ENCODE results near the gene PTPA.

PTPA gene

DNA sequence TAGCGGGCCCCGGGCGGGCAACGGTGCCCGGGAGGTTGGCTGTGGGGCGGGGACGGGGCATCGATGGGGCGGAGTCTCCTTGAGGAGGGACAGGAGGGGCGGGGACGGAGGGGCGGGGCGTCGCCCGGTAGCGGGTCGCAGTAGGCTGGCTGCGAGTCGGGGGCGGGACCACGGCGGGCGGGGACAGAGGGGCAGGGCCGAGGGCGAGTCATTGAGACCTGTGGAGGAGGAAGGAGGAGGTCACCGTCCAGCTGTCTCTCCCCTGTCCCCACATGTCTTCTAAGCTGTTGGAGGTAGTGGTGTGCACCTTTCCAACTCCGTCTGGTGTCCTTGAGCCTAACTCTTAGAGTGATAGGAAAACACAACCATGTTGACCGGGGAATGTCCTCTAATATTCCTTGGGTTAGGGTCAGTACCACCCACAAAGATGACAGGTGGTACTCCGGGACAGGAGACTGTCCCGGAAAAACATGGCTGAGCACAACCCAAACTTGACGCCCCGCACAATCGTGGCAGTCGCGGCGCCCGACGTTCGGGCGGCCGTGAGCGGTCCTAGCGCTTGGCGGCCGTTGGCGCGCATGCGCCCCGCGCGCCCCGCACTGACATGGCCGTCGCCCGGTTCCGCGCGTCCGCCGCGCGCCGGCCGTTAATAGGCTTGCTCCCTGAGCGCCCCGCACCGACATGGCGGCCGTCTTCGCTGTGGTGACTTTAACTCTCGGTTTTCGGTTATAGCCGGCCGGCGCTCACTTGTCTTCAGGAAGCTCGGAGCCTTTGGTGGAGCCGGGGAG, at the start of gene PTPA, which contains the start of gene CRAT:
Gene PTPA (plus strand): TSS at position 676 of the 788 bp plus-strand sequence. CDS start 186 bp downstream, outside the sequence.
Gene CRAT (minus strand): TSS at position 54 of the 788 bp plus-strand sequence. CDS start 284 bp downstream, outside the sequence.
- DNase-seq = peak; percentile 96

DNA sequence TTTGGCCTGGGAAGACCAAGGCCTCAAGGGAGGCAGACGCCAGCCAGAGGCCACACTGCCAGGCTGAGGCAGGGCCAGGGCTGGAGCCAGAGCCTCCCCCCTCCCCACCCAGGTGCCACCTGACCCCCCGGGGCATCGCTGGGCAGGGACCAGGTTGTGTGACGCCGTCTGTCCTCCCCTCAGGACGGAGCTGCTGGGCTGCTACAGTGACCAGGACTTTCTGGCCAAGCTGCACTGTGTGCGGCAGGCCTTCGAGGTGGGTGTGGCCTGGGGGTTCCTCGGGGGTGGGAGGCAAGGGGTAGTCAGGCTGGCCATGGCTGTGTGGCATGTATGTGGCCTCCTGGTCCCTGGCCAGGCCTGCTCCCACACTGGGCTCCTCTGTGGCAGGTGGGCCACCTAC, 48.2 kb upstream of the PTPA start:
- DNase-seq = no peak

DNA sequence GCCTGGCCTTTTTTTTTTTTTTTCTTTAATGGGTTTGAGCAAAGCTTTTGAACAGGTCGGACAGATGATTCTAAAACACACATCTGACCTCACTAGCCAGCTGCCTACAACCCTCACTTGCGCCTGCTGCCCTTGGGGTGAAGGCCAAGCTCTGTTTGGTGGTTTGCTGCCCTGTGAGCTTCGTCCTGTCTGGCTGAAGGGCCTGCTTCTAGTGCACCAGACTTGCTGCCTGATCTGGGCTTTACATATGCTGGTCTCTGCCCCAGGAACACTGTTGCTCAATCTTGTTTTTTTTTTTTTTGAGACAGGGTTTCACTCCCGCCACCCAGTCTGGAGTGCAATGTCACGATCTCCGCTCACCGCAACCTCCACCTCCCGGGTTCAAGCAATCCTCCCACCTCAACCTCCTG, 46.7 kb upstream of the PTPA start:
- DNase-seq = no peak

DNA sequence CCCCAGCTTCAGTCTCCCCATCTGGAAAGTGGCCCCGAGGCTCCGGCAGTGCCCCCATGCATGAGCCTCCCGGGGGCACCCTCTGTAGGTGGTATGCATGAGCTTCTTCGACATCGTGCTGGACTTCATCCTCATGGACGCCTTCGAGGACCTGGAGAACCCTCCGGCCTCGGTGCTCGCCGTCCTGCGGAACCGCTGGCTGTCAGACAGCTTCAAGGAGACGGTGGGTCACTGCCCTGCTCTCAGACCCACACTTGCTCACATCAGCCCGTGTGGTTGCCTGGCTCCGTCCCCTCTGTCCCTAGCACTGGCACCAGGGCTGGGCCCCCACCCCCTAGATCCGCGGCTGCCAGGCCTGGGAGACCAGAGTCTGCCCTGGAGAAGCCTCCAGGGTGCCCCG, 43.1 kb upstream of the PTPA start:
- no peak for DNase-seq

DNA sequence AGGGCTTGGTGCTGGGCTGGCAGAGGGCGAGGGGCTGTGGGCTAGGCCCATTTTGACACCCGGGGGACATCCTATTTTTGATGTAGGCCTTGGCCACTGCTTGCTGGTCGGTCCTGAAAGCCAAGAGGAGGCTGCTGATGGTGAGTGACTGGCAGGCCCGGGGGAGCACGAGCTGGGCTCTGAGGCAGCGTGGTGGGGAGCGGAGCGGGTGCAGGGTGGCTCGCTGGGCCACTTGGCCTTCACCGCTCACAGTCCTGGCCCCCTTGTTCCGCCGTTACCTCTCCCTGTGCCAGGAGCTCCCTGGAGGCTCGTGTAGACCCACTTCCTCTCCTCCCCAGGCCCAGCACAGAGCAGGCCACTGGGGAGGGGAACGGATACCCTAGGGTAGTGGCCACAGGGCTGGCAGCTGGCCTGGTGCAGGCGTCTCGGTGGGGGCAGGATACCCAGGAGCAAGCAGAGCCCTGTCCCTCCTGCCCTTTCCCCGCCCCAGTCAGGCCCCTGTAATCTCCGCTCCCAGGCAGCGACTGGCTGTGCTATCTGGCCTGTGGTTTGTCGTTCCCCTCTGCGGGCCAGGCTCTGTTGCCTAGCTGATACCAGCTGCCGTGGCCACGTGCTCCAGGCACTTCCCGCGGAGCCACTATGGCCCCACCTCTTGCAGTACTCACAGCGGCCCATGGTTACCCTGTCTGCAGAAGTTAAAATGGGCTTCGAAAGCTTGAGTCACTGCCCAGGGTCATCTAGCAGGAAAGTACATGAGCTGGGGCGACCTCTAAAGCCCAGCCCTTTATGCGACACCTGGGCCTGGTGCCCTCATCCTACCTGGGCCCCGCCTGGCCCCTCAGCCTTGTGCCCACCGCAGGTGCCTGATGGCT, 42.0 kb upstream of the PTPA start:
- peak; percentile 58 for DNase-seq

DNA sequence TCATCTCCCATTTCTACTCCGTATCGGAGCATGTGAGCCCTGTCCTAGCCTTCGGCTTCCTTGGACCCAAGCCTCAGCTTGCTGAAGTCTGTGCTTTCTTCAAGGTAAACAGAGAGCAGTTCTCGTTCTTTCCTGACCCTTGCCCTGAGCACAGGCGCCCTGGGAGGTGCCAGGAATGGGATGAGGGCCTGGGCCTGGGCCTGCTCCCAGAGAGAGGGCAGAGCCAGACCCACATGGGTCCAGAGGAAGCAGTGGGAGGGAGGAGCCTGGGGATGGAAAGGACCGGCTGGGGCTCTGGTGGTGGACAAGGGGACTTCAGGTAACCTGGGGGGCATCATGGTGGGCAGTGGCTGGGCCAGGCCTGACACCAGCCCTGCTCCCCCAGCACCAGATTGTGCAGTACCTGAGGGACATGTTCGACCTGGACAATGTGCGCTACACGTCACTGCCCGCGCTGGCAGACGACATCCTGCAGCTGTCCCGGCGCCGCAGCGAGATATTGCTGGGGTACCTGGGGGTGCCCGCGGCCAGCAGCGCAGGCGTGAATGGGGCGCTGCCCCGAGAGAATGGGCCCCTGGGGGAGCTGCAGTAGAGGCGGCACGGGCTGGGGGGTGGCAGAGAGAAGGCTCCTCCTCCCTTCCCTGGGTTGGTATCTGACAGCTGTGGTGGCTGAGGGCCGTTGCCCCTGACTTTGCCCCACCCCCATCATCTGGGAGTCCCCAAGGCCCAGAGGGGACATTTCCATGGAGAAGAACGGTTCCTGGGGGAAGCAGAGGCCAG, 41.2 kb upstream of the PTPA start:
- DNase-seq = no peak

DNA sequence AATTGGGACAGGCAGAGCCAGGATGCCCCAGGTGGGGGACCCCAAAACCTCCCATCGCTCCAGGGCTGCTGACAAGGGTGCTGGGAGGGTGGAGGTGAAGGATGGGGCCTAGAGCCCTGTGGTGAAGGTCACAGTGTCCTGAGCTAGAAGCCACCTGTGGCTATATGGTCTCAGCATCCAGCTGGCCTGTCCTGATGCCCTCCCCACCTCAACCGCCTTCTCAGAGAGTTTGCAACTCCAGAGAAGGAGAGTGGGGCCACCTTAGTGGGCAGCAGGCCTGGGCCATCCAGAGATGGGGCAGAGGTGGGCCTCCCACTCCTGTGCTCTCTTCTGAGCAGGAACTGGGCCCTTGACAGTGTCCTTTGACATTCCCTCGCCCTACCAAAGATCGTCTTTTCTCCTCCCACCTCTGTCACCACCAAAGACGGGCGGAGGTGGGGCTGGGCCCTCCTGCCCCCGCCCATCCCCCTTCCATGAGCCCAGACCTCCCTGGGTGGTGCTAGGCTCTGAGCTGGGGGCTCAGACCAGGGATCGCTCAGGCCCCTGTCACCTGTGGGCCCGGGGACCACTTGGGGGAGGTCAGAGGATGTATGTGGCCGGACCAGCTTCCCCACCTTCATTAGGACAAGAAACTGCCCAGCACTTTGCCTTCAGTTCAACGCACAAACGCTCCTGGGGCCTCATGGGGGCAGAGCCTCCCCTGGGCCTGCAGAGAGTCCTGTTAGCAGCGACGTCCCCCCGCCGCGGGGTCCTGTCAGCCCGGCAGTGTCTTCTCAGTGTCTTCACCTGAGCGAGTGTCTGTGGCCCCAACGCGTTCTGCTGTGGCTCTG, 40.3 kb upstream of the PTPA start:
- DNase-seq = no peak

DNA sequence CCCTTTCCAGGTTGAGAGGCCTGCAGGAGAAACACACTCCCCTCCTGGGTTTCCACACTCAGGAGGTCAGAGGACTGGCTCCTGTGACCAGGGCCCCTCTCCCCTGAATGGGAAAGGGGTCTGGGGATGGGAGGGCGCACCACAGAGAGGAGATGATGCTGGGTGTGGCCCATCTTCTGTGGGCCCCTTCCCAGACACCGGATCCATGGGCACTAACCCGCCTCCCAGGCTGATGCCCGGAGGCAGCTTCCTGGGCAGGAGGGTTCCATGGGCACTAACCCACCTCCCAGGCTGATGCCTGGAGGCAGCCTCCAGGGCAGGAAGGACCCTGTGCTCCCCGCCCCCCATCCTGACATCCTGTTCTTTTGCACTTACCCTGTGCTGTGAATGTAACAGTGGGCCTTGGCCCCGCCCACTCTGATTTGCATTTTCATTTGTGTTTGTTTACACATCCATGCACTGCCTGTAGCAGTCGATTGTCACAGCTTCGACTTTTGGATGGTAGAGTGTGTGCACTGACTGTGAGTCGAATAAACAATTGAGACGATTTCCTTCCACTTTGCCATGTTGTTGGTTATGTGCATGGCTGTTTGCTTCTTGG, 39.6 kb upstream of the PTPA start:
- no peak for DNase-seq

DNA sequence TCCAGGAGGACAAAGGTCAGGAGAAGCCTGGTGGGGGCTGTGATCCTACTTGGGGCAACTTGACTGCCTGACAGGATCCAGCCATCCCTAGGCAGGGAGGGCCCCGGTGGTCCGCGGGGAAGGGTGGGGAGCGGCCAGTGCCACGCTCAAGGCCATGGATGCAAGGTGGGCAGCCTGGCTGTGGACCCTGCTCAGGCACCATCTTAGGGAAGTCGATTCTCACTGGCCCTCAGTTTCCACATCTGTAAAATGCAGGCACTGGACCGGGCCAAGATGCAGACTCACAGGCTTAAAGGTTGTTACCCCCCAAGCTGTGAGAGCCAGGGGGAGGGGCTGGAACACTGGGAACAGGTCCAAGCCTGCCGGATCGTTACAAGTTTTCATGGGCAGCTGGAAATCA, 39.0 kb upstream of the PTPA start:
- no peak for DNase-seq

DNA sequence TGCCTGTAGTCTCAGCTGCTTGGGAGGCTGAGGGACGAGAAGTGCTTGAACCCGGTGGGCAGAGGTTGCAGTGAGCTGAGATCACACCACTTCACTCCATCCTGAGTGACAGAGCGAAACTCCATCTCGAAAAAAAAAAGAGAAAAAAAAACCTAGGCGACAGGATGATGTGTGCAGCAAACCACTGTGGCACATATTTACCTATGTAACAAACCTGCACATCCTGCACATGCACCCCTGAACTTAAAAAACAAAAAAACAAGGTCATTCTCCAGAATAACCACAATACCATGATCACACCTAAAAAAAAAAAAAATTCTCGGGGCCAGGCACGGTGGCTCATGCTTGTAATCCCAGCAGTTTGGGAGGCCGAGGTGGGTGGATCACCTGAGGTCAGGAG, 37.8 kb upstream of the PTPA start:
- no peak for DNase-seq

DNA sequence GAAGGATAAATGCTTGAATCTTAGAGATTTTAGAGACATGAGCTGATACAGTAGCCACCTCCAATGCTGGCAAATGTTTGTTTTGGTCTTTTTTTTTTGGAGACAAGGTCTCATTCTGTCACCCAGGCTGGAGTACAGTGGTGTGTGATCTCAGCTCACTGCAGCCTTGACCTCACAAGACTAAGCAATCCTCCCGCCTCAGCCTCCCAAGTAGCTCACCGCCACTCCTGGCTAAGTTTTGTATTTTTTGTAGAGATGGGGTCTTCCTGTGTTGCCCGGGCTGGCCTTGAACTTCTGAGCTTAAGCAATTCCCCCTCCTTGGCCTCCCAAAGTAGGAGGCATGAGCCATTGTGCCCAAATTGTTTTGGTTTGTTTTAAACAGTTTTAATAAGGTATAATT, 37.1 kb upstream of the PTPA start:
- DNase-seq = no peak

DNA sequence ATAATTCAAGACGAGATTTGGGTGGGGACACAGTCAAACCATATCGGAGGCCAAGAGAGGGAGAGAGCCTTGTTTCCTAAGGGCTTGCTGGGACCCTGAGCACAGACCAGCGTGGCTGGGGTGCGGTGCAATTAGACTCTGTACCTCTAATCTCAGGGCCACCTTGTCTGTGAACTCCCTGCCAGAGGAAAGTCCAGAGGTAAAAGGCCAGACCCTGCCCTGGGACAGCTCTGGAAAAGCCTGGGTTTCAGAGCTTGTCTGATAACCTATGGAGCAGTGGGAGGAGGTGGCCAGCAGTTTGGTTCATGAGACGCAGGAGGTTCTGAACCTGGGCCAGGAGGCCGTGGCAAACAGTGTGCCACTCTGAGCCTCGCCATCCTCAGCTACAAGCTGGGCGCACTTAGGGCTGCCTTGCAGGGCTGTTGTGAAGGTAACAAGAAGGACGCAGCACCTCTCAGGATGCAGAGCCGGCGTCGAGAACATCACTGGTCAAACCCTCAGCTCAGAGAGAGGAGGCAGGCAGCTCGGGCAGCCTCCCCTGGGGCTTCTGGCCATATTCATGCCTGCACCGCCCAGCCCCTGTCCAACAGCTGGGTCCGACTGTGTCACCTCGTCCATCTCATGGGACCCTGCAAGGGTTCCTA, 35.1 kb upstream of the PTPA start:
- DNase-seq = no peak

DNA sequence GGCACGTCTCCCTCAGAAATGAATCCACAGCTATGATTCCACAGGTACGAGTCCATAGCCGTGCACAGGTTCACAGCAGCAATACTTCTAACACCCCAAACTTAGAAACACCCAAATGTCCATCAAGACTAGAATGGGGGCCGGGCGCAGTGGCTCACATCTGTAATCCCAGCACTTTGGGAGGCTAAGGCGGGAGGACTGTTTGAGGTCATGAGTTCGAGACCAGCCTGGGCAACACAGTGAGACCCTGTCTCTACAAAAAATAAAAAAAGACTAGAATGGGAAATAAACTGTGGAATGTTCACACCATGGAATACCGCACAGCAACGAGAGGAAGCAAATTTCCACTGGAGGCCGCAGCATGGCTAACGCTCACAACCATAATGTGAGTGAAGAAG, 34.6 kb upstream of the PTPA start:
- no peak for DNase-seq

DNA sequence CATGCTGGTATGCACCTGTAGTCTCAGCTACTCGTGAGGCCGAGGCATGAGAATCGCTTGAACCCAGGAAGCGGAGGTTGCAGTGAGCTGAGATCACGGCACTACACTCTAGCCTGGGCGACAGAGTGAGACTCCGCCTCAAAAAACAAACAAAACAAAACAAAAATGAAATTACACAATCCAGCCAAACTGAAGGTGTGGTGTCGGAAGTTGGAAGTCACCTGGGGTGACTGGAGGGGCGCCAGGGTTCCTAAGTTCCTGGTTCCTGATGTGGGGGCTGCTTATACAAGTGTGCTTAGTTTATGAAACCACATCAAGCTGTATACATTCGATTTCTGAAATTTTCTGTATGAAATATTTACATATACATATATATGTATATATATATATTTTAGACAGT, 34.0 kb upstream of the PTPA start:
- no peak for DNase-seq

DNA sequence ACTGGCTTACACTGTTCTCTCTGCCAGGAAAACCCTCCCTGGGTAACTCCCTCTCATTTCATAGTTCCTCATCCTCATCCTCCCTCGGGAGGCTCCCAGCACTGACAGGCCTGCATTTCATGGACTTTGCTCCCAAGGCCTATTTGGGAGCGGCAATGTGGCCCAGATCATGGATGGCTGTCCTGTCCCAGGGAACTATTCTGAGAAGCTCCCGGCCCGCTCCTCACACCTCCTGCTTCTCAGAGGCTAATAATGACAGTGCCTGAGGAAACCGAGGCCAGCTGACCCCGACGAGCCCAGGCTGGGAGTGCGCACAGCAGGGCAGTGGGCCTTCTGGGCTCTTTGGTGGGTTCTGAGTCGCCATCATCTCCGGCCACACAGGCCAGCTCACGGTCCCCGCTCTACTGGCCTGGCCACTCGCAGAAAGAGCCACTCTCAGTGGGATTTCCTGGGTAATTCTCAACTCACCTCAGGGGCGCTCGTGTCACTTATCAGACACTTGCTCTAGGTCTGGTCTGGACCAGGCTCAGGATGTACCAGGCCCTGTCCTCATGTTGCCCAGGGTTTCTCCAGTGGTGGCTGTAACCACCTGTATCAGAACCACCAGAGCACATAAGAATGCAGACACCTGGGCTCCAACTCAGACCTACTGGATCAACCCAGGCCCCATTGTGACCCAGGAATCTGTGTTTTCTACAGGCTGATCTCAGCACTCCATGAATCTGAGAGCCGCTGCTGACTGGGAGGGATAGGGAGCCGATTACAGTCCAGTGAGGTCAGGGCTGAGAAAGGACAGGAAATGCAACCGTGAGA, 32.3 kb upstream of the PTPA start:
- no peak for DNase-seq

DNA sequence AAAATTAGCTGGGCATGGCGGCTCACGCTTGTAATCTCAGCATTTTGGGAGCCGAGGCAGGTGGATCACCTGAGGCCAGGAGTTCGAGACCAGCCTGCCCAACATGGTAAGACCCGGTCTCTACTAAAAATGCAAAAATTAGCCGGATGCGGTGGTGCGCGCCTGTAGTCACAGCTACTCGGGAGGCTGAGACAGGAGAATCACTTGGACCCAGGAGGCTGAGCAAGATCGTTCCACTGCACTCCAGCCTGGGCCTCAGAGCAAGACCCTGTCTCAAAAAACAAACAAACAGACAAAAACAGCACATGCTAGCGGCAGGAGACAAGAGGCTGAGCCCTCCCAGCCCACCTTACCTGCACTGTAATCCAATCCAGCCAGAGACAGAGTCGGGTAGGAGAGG, 31.4 kb upstream of the PTPA start:
- no peak for DNase-seq

DNA sequence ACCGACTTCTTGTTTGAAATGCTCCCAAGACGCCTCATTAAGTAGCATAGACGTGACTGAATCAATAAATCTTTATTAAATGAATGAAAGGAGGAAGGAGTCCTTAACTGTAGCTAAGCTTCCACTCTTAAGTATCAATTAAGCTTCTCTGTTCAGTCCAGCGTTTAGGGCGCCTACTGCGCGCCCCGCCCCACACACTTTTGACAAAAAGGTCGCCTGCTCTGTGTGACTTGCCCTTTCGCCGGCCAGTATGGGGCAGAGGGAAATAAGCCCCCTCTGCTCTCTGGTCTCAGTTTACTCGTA, 31.0 kb upstream of the PTPA start:
- DNase-seq = no peak

DNA sequence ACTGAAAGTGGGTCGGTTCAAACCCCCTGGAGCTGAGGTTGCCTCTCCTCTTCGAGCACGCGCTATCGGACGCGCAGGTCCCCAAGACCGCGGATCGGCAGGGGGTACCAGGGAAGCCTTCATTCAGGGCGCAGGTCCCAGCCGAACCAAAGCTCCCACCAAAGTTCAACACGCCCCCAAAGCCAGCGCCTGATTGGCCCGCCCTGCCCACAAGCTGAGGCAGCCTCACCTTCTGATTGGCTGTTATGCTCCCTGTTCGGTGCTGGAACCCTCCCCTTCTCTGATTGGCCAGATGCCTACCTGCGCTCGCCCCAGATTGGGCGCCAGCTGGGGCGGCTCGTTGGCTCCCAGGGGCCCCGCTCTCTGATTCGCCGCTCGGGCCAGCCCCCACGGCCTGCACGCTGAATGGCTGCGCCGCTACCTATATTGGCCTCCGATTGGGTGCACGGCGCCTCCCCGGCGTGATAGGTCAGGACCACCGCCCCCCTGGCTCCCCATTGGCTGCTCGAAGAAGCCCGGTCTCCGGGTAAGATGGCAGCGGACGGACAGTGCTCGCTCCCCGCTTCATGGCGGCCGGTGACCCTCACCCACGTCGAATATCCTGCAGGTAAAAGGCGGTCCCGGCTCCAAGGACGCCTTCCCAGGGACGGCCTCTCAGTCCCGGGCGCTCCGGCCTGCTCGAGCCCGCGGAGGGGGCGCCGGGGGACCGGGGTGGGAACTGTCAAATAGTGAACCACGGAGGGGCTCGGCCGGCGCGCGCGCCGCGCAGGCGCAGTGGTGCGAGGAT, 30.4 kb upstream of the PTPA start, which contains the start of gene DOLPP1:
Gene DOLPP1 (plus strand): TSS at position 511 of the 787 bp plus-strand sequence. CDS start 21 bp downstream, at position 532.
- DNase-seq = peak; percentile 99

DNA sequence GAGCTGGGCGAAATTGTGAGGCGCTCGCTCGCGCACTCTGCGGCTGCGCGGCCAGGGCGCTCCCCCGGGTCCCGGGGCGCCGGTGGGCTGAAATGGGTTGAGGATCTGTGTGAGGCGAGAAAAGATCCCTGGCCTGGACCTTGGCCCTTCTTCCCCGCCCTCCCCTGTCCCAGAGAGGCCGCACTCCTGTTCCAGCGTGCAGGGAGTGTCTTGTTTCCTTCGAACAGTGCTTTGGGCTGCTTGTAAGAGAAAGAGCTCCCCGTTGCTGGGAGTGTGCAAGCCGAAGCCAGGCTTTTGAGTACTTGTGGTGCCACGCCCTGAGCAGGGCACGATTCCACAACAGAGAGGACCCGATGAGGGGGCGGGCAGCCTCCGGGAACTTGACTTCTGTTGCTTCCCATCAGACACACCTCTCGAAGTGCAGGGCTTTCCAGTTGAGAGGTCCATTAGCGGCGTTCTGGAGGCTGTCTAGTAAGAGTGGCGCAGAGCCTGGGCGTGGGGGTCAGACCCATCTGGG, 29.8 kb upstream of the PTPA start:
- DNase-seq = no peak
